ENCODE measurements around the gene DBNL.

GRCh38 chr7:44048031-44048795 is 3.7 kb downstream of the DBNL start:
- no peak for TF ChIP-seq CTCF (IDR thresholded peaks at IDR 0.05)
- TF ChIP-seq POLR2A (IDR thresholded peaks at IDR 0.05): no peak
